ENCODE measurements around the gene PCSK4.

Gene PCSK4

GRCh38 chr19:1435378-1435989 lies 54.7 kb downstream of the PCSK4 start:
- DNase-seq, result no peak

- DNase-seq, result no peak
Measured at GRCh38 chr19:1434577-1435060, 55.5 kb downstream of the PCSK4 start.

GRCh38 chr19:1434040-1434366 lies 56.1 kb downstream of the PCSK4 start:
- DNase-seq, result no peak

- no peak for DNase-seq
Measured at GRCh38 chr19:1433119-1434039, 56.8 kb downstream of the PCSK4 start.

- DNase-seq, result no peak
Measured at GRCh38 chr19:1432507-1432887, 57.7 kb downstream of the PCSK4 start.

- DNase-seq, result no peak
Measured at GRCh38 chr19:1431759-1432506, 58.2 kb downstream of the PCSK4 start.

Measured in NCI-H2029 treated with DMSO at 0.1 percent for 48 hours (cell line).